Measurements from ENCODE around the gene RNF144B. TPM values are rescaled to one million over a fixed set of nuclear protein-coding genes. Genes with fewer than 3 reads are reported as not detected.

The RNF144B gene
- total and polyA plus RNA-seq, 9 of the 15 experiments (the other 6 are each of a cell fraction or from before 2014, with no cell fraction given), result 0.01 TPM; not detected in 8

DNA sequence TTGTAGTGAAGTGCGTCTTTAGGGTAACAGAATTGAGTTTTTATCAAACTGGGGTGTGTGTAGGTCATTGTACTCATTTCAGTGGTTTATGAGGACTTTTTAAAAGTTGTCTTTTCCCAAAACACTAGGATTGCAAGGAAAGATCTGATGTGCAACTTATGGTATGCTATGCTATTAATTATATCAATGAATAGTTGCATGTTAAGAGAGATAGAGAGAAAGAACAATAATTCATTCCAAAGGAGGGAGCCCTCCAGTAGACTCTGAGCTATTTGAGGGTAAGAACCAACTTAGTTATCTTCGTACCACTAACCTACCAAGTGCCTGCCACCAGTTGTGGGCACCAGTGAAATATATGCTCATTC lies 117.1 kb downstream of the RNF144B start:
- no peak overlapping the region for H3K9ac ChIP-seq (ENCODE audit: insufficient read depth in 1 of 2, low read depth in 2 of 2, low read length in 2 of 2)
- H3K27ac ChIP-seq (ENCODE audit: extremely low read depth, low read depth, low read length), result no peak overlapping the region
- ChIA-PET POLR2A (no interaction called here), CTCF (ENCODE audit: low intra/inter-chr PET ratio) (interaction anchor here (1.1 to 2.2 kb wide), 3 partner anchors 181 to 920 kb away, joined by 5 to 22 read pairs (median 16); no protein-coding TSS in a partner anchor)
- FAIRE-seq, result no peak
- DNase-seq (ENCODE audit: extremely low read depth in 1 of 4, low spot score in 3 of 4), result no peak
- H3K4me3 ChIP-seq, result no peak overlapping the region
- BruUV-seq (replicated peaks), result no TSS peak
- WGBS (ENCODE audit: insufficient coverage, low coverage, missing lambda C conversion rate), result 2% methylated on average over 2 of the region's 2 CpGs
- no peaks in the 10 kb centered on the region for H3K9me1 ChIP-seq (ENCODE audit: control insufficient read depth, insufficient read depth, low read length)
- peak overlapping the region; percentile 68; the same call in 1 of the 2 replicates for H3K4me2 ChIP-seq (ENCODE audit: insufficient read depth, low read length)
- no peaks in the 10 kb centered on the region for H3K79me2 ChIP-seq (ENCODE audit: control insufficient read depth, insufficient read depth, low read length)
- peak overlapping the region; percentile 89; the same call in 1 of the 2 replicates for H2AFZ ChIP-seq (ENCODE audit: low read depth, low read length)
- no peaks in the 10 kb centered on the region for H4K20me1 ChIP-seq (replicated peaks; ENCODE audit: control insufficient read depth, insufficient read depth, low read length)
- H3K4me1 ChIP-seq (replicated peaks in 1 of 2; ENCODE audit: control insufficient read depth in 2 of 2, insufficient read depth in 2 of 2, low read length in 2 of 2), result peaks cover 0 to 6% of the 10 kb centered on the region in 2 experiments; a peak in 1 of 5 replicates
- intact Hi-C loops (cut with micrococcal nuclease) (loop anchor here (1.0 to 10.0 kb wide), 6 partner anchors 180 to 1347 kb away; partner anchors contain the start of gene DEK), in situ Hi-C loops (cut with MboI) (no loop called here)
- ATAC-seq, result no peak
- H3K36me3 ChIP-seq (ENCODE audit: control insufficient read depth, insufficient read depth, low read length), result no peaks in the 10 kb centered on the region
- no peaks in the 10 kb centered on the region for H3K9me3 ChIP-seq (replicated peaks; ENCODE audit: control insufficient read depth, insufficient read depth, low read depth, low read length)
- no peak for TF ChIP-seq ZNF354B (CRISPR knock-in tag; IDR thresholded peaks at IDR 0.05)
- TF ChIP-seq, protein P1, sequence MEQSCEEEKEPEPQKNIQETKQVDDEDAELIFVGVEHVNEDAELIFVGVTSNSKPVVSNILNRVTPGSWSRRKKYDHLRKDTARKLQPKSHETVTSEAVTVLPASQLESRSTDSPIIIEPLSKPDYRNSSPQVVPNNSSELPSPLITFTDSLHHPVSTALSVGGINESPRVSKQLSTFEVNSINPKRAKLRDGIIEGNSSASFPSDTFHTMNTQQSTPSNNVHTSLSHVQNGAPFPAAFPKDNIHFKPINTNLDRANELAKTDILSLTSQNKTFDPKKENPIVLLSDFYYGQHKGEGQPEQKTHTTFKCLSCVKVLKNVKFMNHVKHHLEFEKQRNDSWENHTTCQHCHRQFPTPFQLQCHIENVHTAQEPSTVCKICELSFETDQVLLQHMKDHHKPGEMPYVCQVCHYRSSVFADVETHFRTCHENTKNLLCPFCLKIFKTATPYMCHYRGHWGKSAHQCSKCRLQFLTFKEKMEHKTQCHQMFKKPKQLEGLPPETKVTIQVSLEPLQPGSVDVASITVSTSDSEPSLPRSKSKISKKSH (CRISPR knock-in tag; IDR thresholded peaks at IDR 0.05), result no peak
- TF ChIP-seq, protein P2, sequence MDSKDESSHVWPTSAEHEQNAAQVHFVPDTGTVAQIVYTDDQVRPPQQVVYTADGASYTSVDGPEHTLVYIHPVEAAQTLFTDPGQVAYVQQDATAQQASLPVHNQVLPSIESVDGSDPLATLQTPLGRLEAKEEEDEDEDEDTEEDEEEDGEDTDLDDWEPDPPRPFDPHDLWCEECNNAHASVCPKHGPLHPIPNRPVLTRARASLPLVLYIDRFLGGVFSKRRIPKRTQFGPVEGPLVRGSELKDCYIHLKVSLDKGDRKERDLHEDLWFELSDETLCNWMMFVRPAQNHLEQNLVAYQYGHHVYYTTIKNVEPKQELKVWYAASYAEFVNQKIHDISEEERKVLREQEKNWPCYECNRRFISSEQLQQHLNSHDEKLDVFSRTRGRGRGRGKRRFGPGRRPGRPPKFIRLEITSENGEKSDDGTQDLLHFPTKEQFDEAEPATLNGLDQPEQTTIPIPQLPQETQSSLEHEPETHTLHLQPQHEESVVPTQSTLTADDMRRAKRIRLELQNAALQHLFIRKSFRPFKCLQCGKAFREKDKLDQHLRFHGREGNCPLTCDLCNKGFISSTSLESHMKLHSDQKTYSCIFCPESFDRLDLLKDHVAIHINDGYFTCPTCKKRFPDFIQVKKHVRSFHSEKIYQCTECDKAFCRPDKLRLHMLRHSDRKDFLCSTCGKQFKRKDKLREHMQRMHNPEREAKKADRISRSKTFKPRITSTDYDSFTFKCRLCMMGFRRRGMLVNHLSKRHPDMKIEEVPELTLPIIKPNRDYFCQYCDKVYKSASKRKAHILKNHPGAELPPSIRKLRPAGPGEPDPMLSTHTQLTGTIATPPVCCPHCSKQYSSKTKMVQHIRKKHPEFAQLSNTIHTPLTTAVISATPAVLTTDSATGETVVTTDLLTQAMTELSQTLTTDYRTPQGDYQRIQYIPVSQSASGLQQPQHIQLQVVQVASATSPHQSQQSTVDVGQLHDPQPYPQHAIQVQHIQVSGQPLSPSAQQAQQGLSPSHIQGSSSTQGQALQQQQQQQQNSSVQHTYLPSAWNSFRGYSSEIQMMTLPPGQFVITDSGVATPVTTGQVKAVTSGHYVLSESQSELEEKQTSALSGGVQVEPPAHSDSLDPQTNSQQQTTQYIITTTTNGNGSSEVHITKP (IDR thresholded peaks at IDR 0.05; ENCODE audit: partially characterized antibody), result no peak
- TF ChIP-seq ZFP1 (CRISPR knock-in tag; IDR thresholded peaks at IDR 0.05), result no peak
- no peak for TF ChIP-seq ETS1 (conservative IDR thresholded peaks at IDR 0.05; ENCODE audit: control insufficient read depth, low read depth, low read length)
- no peak for TF ChIP-seq ZKSCAN8 (CRISPR knock-in tag; IDR thresholded peaks at IDR 0.05)
- peaks cover 0 to 2% of the 10 kb centered on the region in 2 experiments; a peak in 1 of 5 replicates for H3K27me3 ChIP-seq (ENCODE audit: control insufficient read depth in 2 of 2, insufficient read depth in 2 of 2, low read length in 2 of 2)

Data from K562 (cell line).